ACC112 (cell line): ENCODE results near the gene CFTR.

Experiments used
- H2AFZ ChIP-seq: fragments of 200-600 bp; sonication (generic); one replicate; pipeline ENCODE4 v1.6.0; 2017; ENCODE audit warnings: antibody characterized with exemption, low read length; ENCODE audit not compliant: unreplicated experiment
- H3K27ac ChIP-seq: fragments of 200-600 bp; sonication (generic); 2 replicates; pipeline ENCODE4 v1.5.1; 2014; ENCODE audit warnings: low read depth, mild to moderate bottlenecking, antibody characterized with exemption, low read length, moderate library complexity
- H3K27me3 ChIP-seq: fragments of 200-600 bp; sonication (generic); 2 replicates; pipeline ENCODE4 v1.6.1; 2014; ENCODE audit warnings: mild to moderate bottlenecking, antibody characterized with exemption, low read length, moderate library complexity, mixed read lengths; ENCODE audit not compliant: insufficient read depth
- H3K36me3 ChIP-seq: fragments of 200-600 bp; sonication (generic); 2 replicates; pipeline ENCODE4 v1.6.1; 2016; ENCODE audit warnings: mild to moderate bottlenecking, antibody characterized with exemption, low read length, moderate library complexity, mixed read lengths; ENCODE audit not compliant: insufficient read depth
- H3K4me1 ChIP-seq: fragments of 200-600 bp; sonication (generic); one replicate; pipeline ENCODE4 v1.6.1; 2016; ENCODE audit warnings: low read length, mixed read lengths; ENCODE audit not compliant: insufficient read depth, unreplicated experiment, control insufficient read depth
- H3K4me3 ChIP-seq: fragments of 200-600 bp; sonication (generic); 2 replicates; pipeline ENCODE4 v1.5.1; 2014; ENCODE audit warnings: mild to moderate bottlenecking, low read depth, low read length
- H3K79me2 ChIP-seq: fragments of 200-600 bp; sonication (generic); one replicate; pipeline ENCODE4 v1.6.0; 2016; ENCODE audit warnings: low read length; ENCODE audit not compliant: control insufficient read depth, unreplicated experiment, insufficient read depth

The CFTR gene

GRCh38 chr7:117581424-117581823, 101.6 kb downstream of the CFTR start:
- no peak overlapping the region for H2AFZ ChIP-seq
- H3K27me3 ChIP-seq, result no peaks in the 10 kb centered on the region
- peaks cover 6% of the 10 kb centered on the region for H3K4me1 ChIP-seq
- no peaks in the 10 kb centered on the region for H3K36me3 ChIP-seq
- H3K4me3 ChIP-seq, result no peak overlapping the region
- H3K79me2 ChIP-seq, result no peaks in the 10 kb centered on the region
- H3K27ac ChIP-seq, result no peak overlapping the region

- Histone ChIP-seq H3K4me1 (peaks cover 6% of the 10 kb centered on the region), H3K27ac (peak overlapping the region; percentile 67), H3K27me3 (no peaks in the 10 kb centered on the region), H3K79me2 (no peaks in the 10 kb centered on the region), H2AFZ (no peak overlapping the region), H3K36me3 (no peaks in the 10 kb centered on the region), H3K4me3 (no peak overlapping the region)
Observed at GRCh38 chr7:117582219-117582704, 102.4 kb downstream of the CFTR start.

DNA sequence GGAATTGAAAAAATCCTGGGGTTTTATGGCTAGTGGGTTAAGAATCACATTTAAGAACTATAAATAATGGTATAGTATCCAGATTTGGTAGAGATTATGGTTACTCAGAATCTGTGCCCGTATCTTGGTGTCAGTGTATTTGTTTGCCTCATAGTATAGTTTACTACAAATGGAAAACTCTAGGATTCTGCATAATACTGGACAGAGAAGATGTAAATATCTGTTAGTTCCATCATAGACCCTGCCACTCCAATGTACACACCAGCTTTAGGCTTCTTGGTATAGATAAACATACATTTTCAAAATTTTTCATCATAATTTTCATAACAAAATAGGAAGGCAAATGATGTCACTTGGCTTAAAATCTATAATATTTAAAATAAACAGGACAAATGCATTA, 108.1 kb downstream of the CFTR start:
- H3K4me3 ChIP-seq, result no peak overlapping the region
- no peaks in the 10 kb centered on the region for H3K36me3 ChIP-seq
- no peaks in the 10 kb centered on the region for H3K79me2 ChIP-seq
- H2AFZ ChIP-seq, result no peak overlapping the region
- H3K4me1 ChIP-seq, result no peaks in the 10 kb centered on the region
- H3K27ac ChIP-seq, result no peak overlapping the region
- no peaks in the 10 kb centered on the region for H3K27me3 ChIP-seq

DNA sequence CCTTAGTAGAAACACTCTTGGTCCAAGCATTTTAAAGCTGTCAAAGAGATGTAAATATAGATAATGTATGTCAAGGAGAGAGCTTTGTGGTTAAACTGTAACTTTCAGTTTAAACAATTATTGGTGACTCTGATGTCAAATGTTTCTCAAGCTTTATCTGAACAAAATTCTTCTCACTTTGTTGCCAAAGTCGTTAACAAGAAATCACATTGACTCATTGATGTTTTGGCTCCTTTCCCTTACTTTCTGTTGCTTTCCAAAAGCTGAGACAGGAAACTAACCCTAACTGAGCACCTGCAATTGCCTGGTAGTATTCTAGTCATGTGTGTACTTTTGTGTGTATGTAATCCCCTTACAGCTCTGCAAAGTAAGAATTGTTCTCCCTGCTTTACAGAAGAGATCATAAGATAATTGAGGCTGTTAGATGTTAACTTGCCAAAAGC, 108.5 kb downstream of the CFTR start:
- H2AFZ ChIP-seq, result no peak overlapping the region
- H3K4me1 ChIP-seq, result no peaks in the 10 kb centered on the region
- H3K79me2 ChIP-seq, result no peaks in the 10 kb centered on the region
- H3K36me3 ChIP-seq, result no peaks in the 10 kb centered on the region
- H3K27me3 ChIP-seq, result no peaks in the 10 kb centered on the region
- H3K4me3 ChIP-seq, result no peak overlapping the region
- H3K27ac ChIP-seq, result no peak overlapping the region

- H3K27me3 ChIP-seq, result no peaks in the 10 kb centered on the region
- no peak overlapping the region for H3K4me3 ChIP-seq
- no peaks in the 10 kb centered on the region for H3K36me3 ChIP-seq
- H3K27ac ChIP-seq, result no peak overlapping the region
- no peaks in the 10 kb centered on the region for H3K79me2 ChIP-seq
- H3K4me1 ChIP-seq, result no peaks in the 10 kb centered on the region
- H2AFZ ChIP-seq, result no peak overlapping the region
Observed at GRCh38 chr7:117590191-117590590, 110.4 kb downstream of the CFTR start.

DNA sequence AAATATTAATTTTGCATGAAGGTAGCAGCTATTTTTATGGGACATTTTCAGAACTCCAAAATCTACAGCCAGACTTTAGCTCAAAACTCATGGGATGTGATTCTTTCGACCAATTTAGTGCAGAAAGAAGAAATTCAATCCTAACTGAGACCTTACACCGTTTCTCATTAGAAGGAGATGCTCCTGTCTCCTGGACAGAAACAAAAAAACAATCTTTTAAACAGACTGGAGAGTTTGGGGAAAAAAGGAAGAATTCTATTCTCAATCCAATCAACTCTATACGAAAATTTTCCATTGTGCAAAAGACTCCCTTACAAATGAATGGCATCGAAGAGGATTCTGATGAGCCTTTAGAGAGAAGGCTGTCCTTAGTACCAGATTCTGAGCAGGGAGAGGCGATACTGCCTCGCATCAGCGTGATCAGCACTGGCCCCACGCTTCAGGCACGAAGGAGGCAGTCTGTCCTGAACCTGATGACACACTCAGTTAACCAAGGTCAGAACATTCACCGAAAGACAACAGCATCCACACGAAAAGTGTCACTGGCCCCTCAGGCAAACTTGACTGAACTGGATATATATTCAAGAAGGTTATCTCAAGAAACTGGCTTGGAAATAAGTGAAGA, 112.3 kb downstream of the CFTR start:
- H3K4me3 ChIP-seq, result no peak overlapping the region
- no peaks in the 10 kb centered on the region for H3K79me2 ChIP-seq
- no peaks in the 10 kb centered on the region for H3K36me3 ChIP-seq
- no peaks in the 10 kb centered on the region for H3K27me3 ChIP-seq
- no peak overlapping the region for H3K27ac ChIP-seq
- H2AFZ ChIP-seq, result no peak overlapping the region
- H3K4me1 ChIP-seq, result no peaks in the 10 kb centered on the region

GRCh38 chr7:117596134-117596533, 116.3 kb downstream of the CFTR start:
- no peaks in the 10 kb centered on the region for H3K27me3 ChIP-seq

GRCh38 chr7:117597755-117598154, 117.9 kb downstream of the CFTR start:
- Histone ChIP-seq H3K27ac (no peak overlapping the region), H3K27me3 (no peaks in the 10 kb centered on the region), H3K36me3 (no peaks in the 10 kb centered on the region), H3K79me2 (no peaks in the 10 kb centered on the region), H2AFZ (no peak overlapping the region), H3K4me1 (no peaks in the 10 kb centered on the region), H3K4me3 (no peak overlapping the region)

More at GRCh38 chr7:117596134-117596533, 116.3 kb downstream of the CFTR start:
- H3K27ac ChIP-seq, result no peak overlapping the region
- no peak overlapping the region for H3K4me3 ChIP-seq
- H3K4me1 ChIP-seq, result no peaks in the 10 kb centered on the region
- H3K79me2 ChIP-seq, result no peaks in the 10 kb centered on the region
- no peaks in the 10 kb centered on the region for H3K36me3 ChIP-seq
- no peak overlapping the region for H2AFZ ChIP-seq

GRCh38 chr7:117600911-117601310, 121.1 kb downstream of the CFTR start:
- H2AFZ ChIP-seq, result no peak overlapping the region
- no peaks in the 10 kb centered on the region for H3K4me1 ChIP-seq
- no peak overlapping the region for H3K4me3 ChIP-seq
- no peaks in the 10 kb centered on the region for H3K36me3 ChIP-seq
- H3K79me2 ChIP-seq, result no peaks in the 10 kb centered on the region
- H3K27me3 ChIP-seq, result no peaks in the 10 kb centered on the region
- H3K27ac ChIP-seq, result no peak overlapping the region

- H3K4me3 ChIP-seq, result no peak overlapping the region
- no peaks in the 10 kb centered on the region for H3K79me2 ChIP-seq
- H3K4me1 ChIP-seq, result no peaks in the 10 kb centered on the region
- no peaks in the 10 kb centered on the region for H3K27me3 ChIP-seq
- H2AFZ ChIP-seq, result no peak overlapping the region
- no peaks in the 10 kb centered on the region for H3K36me3 ChIP-seq
- no peak overlapping the region for H3K27ac ChIP-seq
Observed at GRCh38 chr7:117603627-117604026, 123.8 kb downstream of the CFTR start.

DNA sequence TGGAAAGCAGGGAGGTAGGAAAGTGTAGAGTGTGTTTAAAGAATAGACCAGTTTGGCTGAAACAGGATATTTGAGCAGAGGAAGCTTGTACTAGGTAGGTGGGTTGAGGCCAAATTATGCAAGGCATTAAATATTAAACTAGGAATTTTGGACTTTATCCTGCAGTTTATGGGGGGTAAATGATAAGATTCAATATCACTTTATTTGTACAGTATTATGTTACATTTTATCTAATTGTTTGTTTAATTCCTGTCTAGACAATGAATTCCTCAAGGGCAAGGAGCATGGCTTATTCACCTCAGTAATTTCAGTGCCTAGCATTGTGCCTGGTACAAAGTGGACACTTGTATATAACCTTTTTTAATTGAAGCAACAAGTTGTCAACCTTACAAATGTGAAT, 125.9 kb downstream of the CFTR start:
- Histone ChIP-seq H3K27ac (no peak overlapping the region), H3K79me2 (no peaks in the 10 kb centered on the region), H3K36me3 (no peaks in the 10 kb centered on the region), H2AFZ (no peak overlapping the region), H3K4me1 (no peaks in the 10 kb centered on the region), H3K27me3 (no peaks in the 10 kb centered on the region), H3K4me3 (no peak overlapping the region)
